Testis (tissue), 3 donors: Measurements from ENCODE around the gene METTL4. TPM values are rescaled to one million over a fixed set of nuclear protein-coding genes. Genes with fewer than 3 reads are reported as not detected.
A peak's percentile ranks its signal among the peaks of the same experiment; 100 is the strongest.

Source experiments
- DNase-seq: peaks from one replicate; pipeline ENCODE4 v3.0.0-alpha.2; 2019
- H3K27ac ChIP-seq, 2 donors: fragments of 200-600 bp; sonication (generic); one replicate each; pipeline ENCODE4 v1.5.1; 2019
- H3K27me3 ChIP-seq: fragments of 200-600 bp; sonication (generic); one replicate; pipeline ENCODE4 v1.5.1; 2019
- H3K36me3 ChIP-seq: fragments of 200-600 bp; sonication (generic); one replicate; pipeline ENCODE4 v1.5.1; 2017; ENCODE audit warnings: low read depth; ENCODE audit errors: missing control alignments
- H3K4me1 ChIP-seq: fragments of 200-600 bp; sonication (generic); one replicate; pipeline ENCODE4 v1.5.1; 2019
- H3K4me3 ChIP-seq, 2 donors: fragments of 200-600 bp; sonication (generic); one replicate each; pipeline ENCODE4 v1.5.1; 2017 to 2019
- H3K9me3 ChIP-seq: fragments of 200-600 bp; sonication (generic); one replicate; pipeline ENCODE4 v1.5.1; 2017
- CTCF ChIP-seq, 3 experiments: fragments of 450-650 bp in 2 of 3; fragments of 200-600 bp in 1 of 3; sonication (generic) in 1 of 3; IDR thresholded peaks; one replicate each; pipeline ENCODE4 v1.5.1; 2016 to 2019; ENCODE audit warnings: antibody characterized with exemption in 3 of 3, mild to moderate bottlenecking in 2 of 3, moderate library complexity in 1 of 3
- POLR2A ChIP-seq: fragments of 450-650 bp; IDR thresholded peaks from one replicate; pipeline ENCODE4 v1.6.1; 2017; ENCODE audit warnings: antibody characterized with exemption, mild to moderate bottlenecking, moderate library complexity
- WGBS, 2 donors: methylation state at CpG; one replicate each; pipeline ENCODE4 v1.1.5; 2018; 5-methylcytosine and 5-hydroxymethylcytosine counted together
- intact Hi-C: fragments of 100-400 bp; cut with DNase I; formaldehyde crosslinking; loops from one replicate; pipeline ENCODE4 v1.15.1; 2023; ENCODE audit warnings: low total_unique reads
- polyA plus RNA-seq: library from polyadenylated mRNA; stranded (reverse); fragments of 350-450 nt; fragmentation: Illumina TruSeq; extraction: RNeasy Lipid Tissue Mini Kit (QIAGEN cat#74804); gene quantifications from one replicate; pipeline ENCODE4 v1.2.3, GENCODE V29; 2014; ENCODE audit warnings: low read depth, low replicate concordance; ENCODE audit not compliant: insufficient read depth
- total RNA-seq, 2 donors: library from RNA; depleted of rRNA; stranded (reverse); fragments of >200 nt; gene quantifications; one replicate each; pipeline ENCODE4 v1.2.3, GENCODE V29; 2016

METTL4 gene
- total and polyA plus RNA-seq, 3 donors from 2014 or later: 11.3 to 12.6 (median 12.4) TPM

GRCh38 chr18:2589345-2590068 is 18.2 kb upstream of the METTL4 start:
- Histone ChIP-seq H3K27me3 (no peaks in the 10 kb centered on the region), H3K27ac (peak overlapping the region; percentile 46 to 52), H3K36me3 (no peaks in the 10 kb centered on the region), H3K4me1 (no peaks in the 10 kb centered on the region), H3K9me3 (no peaks in the 10 kb centered on the region), H3K4me3 (no peak overlapping the region)
- intact Hi-C loops: no loop called here
- TF ChIP-seq CTCF (IDR thresholded peaks at IDR 0.05) (no peak), POLR2A (no peak)
- 58 to 65% methylated on average over 3 of the region's 3 CpGs for WGBS, 2 donors
- DNase-seq: no peak

GRCh38 chr18:2588666-2589344 is 17.5 kb upstream of the METTL4 start:
- 51 to 56% methylated on average over 5 of the region's 5 CpGs for WGBS, 2 donors
- H3K27ac ChIP-seq: peak overlapping the region in 1 of 2 donors; percentile 46
- intact Hi-C loops: no loop called here
- TF ChIP-seq CTCF (IDR thresholded peaks at IDR 0.05) (no peak), POLR2A (no peak)
- H3K4me1 ChIP-seq: no peaks in the 10 kb centered on the region
- DNase-seq: no peak
- no peak overlapping the region for H3K4me3 ChIP-seq
- no peaks in the 10 kb centered on the region for H3K9me3 ChIP-seq
- no peaks in the 10 kb centered on the region for H3K36me3 ChIP-seq
- H3K27me3 ChIP-seq: no peaks in the 10 kb centered on the region

- H3K4me3 ChIP-seq: no peak overlapping the region
- no peaks in the 10 kb centered on the region for H3K36me3 ChIP-seq
- WGBS, 2 donors: 92 to 94% methylated on average over 3 of the region's 3 CpGs
- no peak overlapping the region for H3K27ac ChIP-seq
- TF ChIP-seq CTCF (IDR thresholded peaks at IDR 0.05): no peak
- TF ChIP-seq POLR2A: no peak
- DNase-seq: no peak
- intact Hi-C loops: no loop called here
- no peaks in the 10 kb centered on the region for H3K27me3 ChIP-seq
- no peaks in the 10 kb centered on the region for H3K4me1 ChIP-seq
- H3K9me3 ChIP-seq: no peaks in the 10 kb centered on the region
These were observed 16.5 kb upstream of the METTL4 start for GRCh38 chr18:2587788-2588187.

GRCh38 chr18:2573408-2573807 is 2.1 kb upstream of the METTL4 start:
- intact Hi-C loops: no loop called here
- 53 to 62% methylated on average over 2 of the region's 2 CpGs for WGBS, 2 donors
- Histone ChIP-seq H3K4me3 (no peak overlapping the region), H3K27me3 (no peaks in the 10 kb centered on the region), H3K9me3 (no peaks in the 10 kb centered on the region), H3K4me1 (peaks cover 12% of the 10 kb centered on the region), H3K36me3 (no peaks in the 10 kb centered on the region), H3K27ac (no peak overlapping the region)
- TF ChIP-seq CTCF (IDR thresholded peaks at IDR 0.05): no peak
- TF ChIP-seq POLR2A: no peak
- DNase-seq: no peak
